Posterior vena cava (tissue), 2 donors: ENCODE measurements around the gene KCNA4. TPM values are rescaled to one million over a fixed set of nuclear protein-coding genes. Genes with fewer than 3 reads are reported as not detected.
"Not testable (repeated sequence)": the region's sequence is repeated elsewhere in the genome, so short reads cannot be mapped to it uniquely, and the experiment has no call there.

Experiments
- DNase-seq: peaks from one replicate; pipeline ENCODE4 v3.0.0-alpha.2; 2020; ENCODE audit warnings: low spot score
- intact Hi-C, 2 donors: fragments of 100-400 bp; cut with DNase I; formaldehyde crosslinking; loops; one replicate each; pipeline versions ENCODE4 v1.14.1 to v1.14.2; 2022 to 2023
- long read RNA-seq, 2 donors: library from polyadenylated mRNA; unstranded; transcript quantifications; one replicate each; pipeline ENCODE4 v2.0.0, GENCODE V29; 2020 to 2021
- total RNA-seq, 2 donors: library from RNA; stranded (reverse); fragmentation: NEBNext Ultra II Directional; extraction: Animal tissue kit (Norgen Biotek cat#: 25700); gene quantifications; one replicate each; pipeline ENCODE4 v1.2.1, GENCODE V29; 2021
- donor health status: DM: yes; HTN: yes; CAD: no.
- donor health status: DM: yes; HTN: yes; CAD: no.

Gene KCNA4
- total RNA-seq: under 1 TPM; 0.32 to 0.71 TPM
- long read RNA-seq, donor 1: 0 reads
- long read RNA-seq, donor 2: 0 reads

GRCh38 chr11:30016588-30017363 is at the start of gene KCNA4:
KCNA4 (minus strand) TSS chr11:30017030; CDS start chr11:30012678, 4,352 bp downstream.
- intact Hi-C loops: no loop called here
- DNase-seq: peak; percentile 68

DNA sequence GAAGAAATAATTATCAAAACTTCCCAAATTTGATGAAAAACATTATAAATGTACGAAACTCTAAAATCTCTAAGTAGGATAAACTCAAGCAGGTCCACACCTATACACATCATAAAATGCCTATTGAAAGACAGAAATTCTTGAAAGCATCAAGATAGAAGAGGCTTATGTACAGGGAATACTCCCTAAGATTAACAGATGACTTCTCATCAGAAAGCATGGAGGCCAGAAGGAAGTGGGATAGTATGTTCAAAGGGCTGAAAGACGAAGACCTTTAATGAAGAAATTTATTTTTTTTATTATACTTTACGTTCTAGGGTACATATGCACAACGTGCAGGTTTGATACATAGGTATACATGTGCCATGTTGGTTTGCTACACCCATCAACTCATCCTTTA is 45.3 kb upstream of the KCNA4 start:
- no peak for DNase-seq
- intact Hi-C loops: no loop called here

- intact Hi-C loops: no loop called here
- no peak for DNase-seq
Measured at GRCh38 chr11:30059172-30059815, 42.5 kb upstream of the KCNA4 start.

DNA sequence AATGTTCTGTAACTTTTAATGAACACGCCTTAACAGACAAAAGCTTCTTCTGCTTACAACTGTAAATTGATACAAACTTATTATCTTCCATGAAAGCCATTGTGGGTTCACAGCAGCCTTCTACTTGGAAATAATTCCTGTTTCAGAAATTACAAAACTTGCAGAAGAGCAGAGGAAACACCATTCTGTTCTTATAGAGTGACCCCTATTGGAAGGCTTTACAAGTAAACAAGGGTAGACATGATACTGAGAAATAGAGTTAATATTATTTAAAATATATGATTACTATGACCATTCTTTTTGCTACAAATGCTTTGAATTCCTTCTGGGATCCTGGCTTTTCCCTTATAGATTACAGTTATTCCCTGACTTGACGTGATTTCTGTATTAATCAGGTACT is 32.4 kb upstream of the KCNA4 start:
- intact Hi-C loops: no loop called here
- DNase-seq: no peak

GRCh38 chr11:30046578-30046945 is 29.7 kb upstream of the KCNA4 start:
- intact Hi-C loops: no loop called here
- DNase-seq: no peak

GRCh38 chr11:30045921-30046577 is 29.2 kb upstream of the KCNA4 start:
- no peak for DNase-seq
- intact Hi-C loops: no loop called here

GRCh38 chr11:30045144-30045543 is 28.3 kb upstream of the KCNA4 start:
- no peak for DNase-seq
- intact Hi-C loops: no loop called here

DNA sequence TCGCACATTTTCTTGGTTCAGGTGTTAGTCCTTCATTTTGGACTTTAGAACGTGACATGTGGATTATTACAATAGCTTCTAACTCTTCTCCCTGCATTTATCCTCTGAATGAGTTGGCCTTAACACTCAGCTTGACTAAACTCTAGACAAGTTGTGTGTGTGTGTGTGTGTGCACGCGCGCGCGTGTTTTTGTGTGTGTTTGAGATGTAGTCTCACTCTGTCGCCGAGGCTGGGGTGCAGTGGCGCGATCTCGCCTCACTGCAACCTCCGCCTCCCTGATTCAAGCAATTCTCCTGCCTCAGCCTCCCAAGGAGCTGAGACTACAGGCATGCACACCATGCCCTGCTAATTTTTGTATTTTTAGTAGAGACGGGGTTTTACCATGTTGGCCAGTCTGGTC is 24.3 kb upstream of the KCNA4 start:
- intact Hi-C loops: no loop called here
- DNase-seq: no peak

- DNase-seq, intact Hi-C loops: not testable (repeated sequence)
Measured at GRCh38 chr11:30034746-30035145, 17.9 kb upstream of the KCNA4 start.

DNA sequence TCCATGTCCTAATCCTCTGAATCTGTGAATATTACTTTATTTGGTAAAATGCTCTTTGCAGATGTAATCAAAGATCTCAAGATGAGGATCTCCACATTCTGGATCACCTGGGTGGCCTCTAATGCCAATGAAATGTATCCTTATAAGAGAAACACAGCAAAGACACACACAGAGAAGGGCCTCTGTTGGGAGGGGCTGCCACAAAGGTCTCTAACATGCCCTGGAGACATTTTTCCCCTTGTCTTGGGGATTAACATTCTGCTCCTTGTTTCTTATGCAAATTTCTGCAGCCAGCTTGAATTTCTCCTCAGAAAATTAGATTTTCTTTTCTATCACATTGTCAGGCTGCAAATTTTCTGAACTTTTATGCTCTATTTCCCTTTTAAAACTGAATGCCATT is 17.3 kb upstream of the KCNA4 start:
- intact Hi-C loops, DNase-seq: not testable (repeated sequence)

DNA sequence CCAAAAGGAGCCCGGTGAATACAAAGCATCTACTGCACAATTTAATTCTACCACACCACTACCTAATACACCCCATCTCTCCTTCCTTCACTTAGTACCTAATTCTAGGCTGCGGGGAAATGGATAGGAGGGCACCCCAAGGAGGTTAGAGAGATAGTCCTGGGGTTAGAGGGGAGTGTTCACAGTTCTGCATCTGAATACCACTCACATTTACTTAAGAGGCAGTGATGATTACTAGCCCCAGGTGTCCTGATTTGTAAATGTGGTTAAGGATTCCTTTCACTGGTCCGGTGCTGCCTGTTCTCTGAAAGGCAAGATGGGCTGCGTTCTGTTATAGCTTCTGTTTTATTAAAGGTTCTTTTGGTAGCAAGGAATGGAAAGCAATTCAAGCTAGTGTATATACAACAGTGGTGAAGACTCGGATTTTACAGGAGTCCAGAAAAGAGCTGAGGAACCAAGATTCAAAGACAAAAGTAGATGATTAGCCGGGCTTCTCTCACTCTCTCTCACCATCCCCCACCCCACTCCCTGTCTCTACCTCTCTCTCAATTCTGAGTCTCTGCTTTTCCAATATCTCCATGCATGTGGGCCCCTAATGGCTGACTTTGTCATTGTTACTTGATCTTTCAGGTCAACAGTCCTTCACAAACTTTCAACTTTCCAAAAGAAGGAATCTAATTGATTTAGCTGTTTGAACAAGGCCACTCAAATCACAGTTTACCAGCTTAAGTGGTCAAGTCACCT is 8.7 kb upstream of the KCNA4 start:
- intact Hi-C loops: no loop called here
- no peak for DNase-seq

GRCh38 chr11:30023074-30023473 is 6.2 kb upstream of the KCNA4 start:
- intact Hi-C loops: no loop called here
- no peak for DNase-seq

- intact Hi-C loops: no loop called here
Measured at GRCh38 chr11:30019481-30019880, 2.7 kb upstream of the KCNA4 start.

GRCh38 chr11:30018495-30018894 is 1.7 kb upstream of the KCNA4 start:
- peak; percentile 79 for DNase-seq
- intact Hi-C loops: no loop called here

More at GRCh38 chr11:30019481-30019880, 2.7 kb upstream of the KCNA4 start:
- no peak for DNase-seq

DNA sequence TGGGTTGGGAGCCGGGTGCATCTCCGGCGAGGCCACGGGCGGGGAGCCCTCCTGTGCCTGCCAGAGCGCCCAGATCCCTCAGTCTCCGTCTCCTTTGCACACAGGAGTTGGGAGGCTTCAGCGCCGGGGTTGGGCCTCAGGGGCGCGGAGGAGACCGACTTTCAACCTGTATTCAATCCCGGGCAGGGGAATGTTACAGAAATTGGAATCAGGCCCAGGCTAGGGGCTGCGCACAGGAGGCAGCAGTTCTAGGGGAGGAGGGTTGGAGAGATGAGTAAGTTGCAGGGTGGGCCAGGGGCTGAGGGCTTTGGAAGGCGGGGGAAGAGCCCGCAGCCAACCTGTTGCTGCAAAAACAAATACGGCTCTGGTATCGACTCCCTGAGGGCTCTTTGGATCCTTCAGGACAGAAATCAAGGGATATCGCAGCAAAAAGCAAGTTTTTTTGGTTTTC is 640 bp upstream of the KCNA4 start:
- intact Hi-C loops: no loop called here

GRCh38 chr11:30015725-30016412 is 961 bp downstream of the KCNA4 start:
- intact Hi-C loops: no loop called here

More for the DNA sequence above, 640 bp upstream of the KCNA4 start:
- DNase-seq: no peak

DNA sequence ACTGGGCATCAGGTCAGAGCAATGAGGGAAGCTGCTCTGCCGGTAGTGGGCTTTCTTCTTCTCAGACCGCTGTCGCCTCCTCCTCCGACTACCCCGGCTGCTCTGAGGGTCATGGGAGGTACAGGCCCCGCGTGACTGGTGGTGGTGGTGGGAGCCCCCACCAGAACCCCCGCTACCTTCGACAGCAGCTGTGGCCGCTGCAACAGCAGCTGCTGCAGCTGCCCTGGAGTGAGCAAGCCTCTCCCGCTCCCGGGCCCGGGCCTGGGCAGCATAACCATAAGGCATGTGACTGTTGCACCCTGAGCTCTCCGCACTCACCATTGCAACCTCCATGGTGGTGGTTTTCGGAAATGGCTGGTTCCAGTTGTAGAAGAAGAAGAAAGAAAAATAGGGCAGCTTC is 4.5 kb downstream of the KCNA4 start:
- intact Hi-C loops: no loop called here

More at GRCh38 chr11:30015725-30016412, 961 bp downstream of the KCNA4 start:
- DNase-seq: peak; percentile 63

DNA sequence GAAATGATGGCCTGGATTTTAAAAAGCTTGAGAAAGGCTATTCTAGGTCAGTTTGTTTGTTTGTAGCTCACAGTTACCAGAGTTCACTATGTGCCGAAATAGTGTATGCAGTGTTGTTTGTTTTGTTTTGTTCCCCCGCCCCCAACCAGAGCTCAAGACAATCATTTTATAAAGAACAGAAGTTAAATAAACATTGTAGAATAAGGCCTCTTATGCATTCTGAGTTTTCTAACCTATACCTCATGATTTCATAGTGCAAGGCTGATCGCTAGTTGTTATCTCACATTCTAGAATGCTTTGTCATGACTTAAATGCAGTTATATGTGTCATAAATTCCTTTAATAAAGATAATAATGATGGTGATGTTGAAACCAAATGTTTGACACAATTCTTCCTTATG is 7.8 kb downstream of the KCNA4 start:
- DNase-seq: no peak
- intact Hi-C loops: no loop called here

More for the DNA sequence above, 4.5 kb downstream of the KCNA4 start:
- peak; percentile 58 for DNase-seq

DNA sequence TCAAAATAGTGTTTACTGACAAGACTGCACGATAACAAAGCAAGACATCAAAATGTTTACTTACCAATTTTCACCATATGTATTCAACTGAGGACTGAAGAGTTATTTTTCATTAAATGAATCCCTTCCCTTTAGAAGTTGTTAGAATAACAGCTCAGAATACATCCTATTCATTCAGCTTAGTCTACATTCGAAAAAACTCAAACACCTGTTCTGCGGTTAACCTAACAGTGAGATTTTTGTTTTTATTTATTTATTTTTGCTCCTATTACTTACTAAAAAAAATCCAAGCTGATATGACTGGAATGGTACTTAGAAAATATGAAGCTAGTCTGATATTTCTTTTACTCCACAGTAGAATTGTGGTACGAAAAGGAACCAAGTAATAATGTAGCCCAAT is 10.0 kb downstream of the KCNA4 start:
- intact Hi-C loops: no loop called here
- DNase-seq: no peak
